ENCODE results near the gene TMEM179. TPM values are rescaled to one million over a fixed set of nuclear protein-coding genes. Genes with fewer than 3 reads are reported as not detected.

Gene TMEM179
- total RNA-seq, 1 experiment from 2014 or later: 3.4 TPM

GRCh38 chr14:104578321-104578720 is 26.3 kb downstream of the TMEM179 start:
- no TSS peak for BruUV-seq (replicated peaks)
- no peak overlapping the region for H3K27ac ChIP-seq (ENCODE audit: low read length)
- H3K27me3 ChIP-seq (ENCODE audit: control insufficient read depth, insufficient read depth, low read length): no peaks in the 10 kb centered on the region
- H3K36me3 ChIP-seq (ENCODE audit: control insufficient read depth, insufficient read depth, low read length): no peaks in the 10 kb centered on the region
- H3K4me3 ChIP-seq (ENCODE audit: low read depth in 2 of 2, low read length in 2 of 2): no peak overlapping the region
- H3K9me3 ChIP-seq (ENCODE audit: control insufficient read depth, insufficient read depth, low read depth, low read length): no peaks in the 10 kb centered on the region
- DNase-seq (ENCODE audit: low read depth, low spot score) (no peak), ATAC-seq (no peak)
- intact Hi-C loops (cut with micrococcal nuclease; ENCODE audit: unreplicated experiment) (no loop called here), in situ Hi-C loops (cut with HindIII; ENCODE audit: low pct_unique_long_range_greater_than_20kb, low sequenced_read_pairs) (no loop called here)
- ChIA-PET POLR2A (no interaction called here), CTCF (no interaction called here)
- TF ChIP-seq SIN3A (IDR thresholded peaks at IDR 0.05; ENCODE audit: borderline replicate concordance, insufficient read depth, low read depth, low read length): no peak
- TF ChIP-seq CTCF (IDR thresholded peaks at IDR 0.05): no peak
- TF ChIP-seq, protein P1, sequence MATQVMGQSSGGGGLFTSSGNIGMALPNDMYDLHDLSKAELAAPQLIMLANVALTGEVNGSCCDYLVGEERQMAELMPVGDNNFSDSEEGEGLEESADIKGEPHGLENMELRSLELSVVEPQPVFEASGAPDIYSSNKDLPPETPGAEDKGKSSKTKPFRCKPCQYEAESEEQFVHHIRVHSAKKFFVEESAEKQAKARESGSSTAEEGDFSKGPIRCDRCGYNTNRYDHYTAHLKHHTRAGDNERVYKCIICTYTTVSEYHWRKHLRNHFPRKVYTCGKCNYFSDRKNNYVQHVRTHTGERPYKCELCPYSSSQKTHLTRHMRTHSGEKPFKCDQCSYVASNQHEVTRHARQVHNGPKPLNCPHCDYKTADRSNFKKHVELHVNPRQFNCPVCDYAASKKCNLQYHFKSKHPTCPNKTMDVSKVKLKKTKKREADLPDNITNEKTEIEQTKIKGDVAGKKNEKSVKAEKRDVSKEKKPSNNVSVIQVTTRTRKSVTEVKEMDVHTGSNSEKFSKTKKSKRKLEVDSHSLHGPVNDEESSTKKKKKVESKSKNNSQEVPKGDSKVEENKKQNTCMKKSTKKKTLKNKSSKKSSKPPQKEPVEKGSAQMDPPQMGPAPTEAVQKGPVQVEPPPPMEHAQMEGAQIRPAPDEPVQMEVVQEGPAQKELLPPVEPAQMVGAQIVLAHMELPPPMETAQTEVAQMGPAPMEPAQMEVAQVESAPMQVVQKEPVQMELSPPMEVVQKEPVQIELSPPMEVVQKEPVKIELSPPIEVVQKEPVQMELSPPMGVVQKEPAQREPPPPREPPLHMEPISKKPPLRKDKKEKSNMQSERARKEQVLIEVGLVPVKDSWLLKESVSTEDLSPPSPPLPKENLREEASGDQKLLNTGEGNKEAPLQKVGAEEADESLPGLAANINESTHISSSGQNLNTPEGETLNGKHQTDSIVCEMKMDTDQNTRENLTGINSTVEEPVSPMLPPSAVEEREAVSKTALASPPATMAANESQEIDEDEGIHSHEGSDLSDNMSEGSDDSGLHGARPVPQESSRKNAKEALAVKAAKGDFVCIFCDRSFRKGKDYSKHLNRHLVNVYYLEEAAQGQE (IDR thresholded peaks at IDR 0.05; ENCODE audit: insufficient read depth in 1 of 2, low read depth in 2 of 2, low read length in 1 of 2): no peak
- no peak for TF ChIP-seq POLR2AphosphoS5 (IDR thresholded peaks at IDR 0.05; ENCODE audit: low read depth, low read length)
- TF ChIP-seq TCF7L2 (IDR thresholded peaks at IDR 0.05; ENCODE audit: low read depth, low read length): no peak
- H3K4me1 ChIP-seq (ENCODE audit: control insufficient read depth, insufficient read depth, low read length): no peaks in the 10 kb centered on the region

- Histone ChIP-seq H3K27ac (ENCODE audit: low read length) (no peak overlapping the region), H3K4me3 (ENCODE audit: low read depth in 2 of 2, low read length in 2 of 2) (no peak overlapping the region), H3K36me3 (ENCODE audit: control insufficient read depth, insufficient read depth, low read length) (no peaks in the 10 kb centered on the region), H3K27me3 (ENCODE audit: control insufficient read depth, insufficient read depth, low read length) (no peaks in the 10 kb centered on the region), H3K9me3 (ENCODE audit: control insufficient read depth, insufficient read depth, low read depth, low read length) (no peaks in the 10 kb centered on the region), H3K4me1 (ENCODE audit: control insufficient read depth, insufficient read depth, low read length) (no peaks in the 10 kb centered on the region)
- ChIA-PET POLR2A (no interaction called here), CTCF (interaction anchor here (1.5 kb wide), 1 partner anchor 15 kb away, joined by 9 read pairs; no protein-coding TSS in a partner anchor)
- TF ChIP-seq SIN3A (IDR thresholded peaks at IDR 0.05; ENCODE audit: borderline replicate concordance, insufficient read depth, low read depth, low read length) (no peak), POLR2AphosphoS5 (IDR thresholded peaks at IDR 0.05; ENCODE audit: low read depth, low read length) (no peak), TCF7L2 (IDR thresholded peaks at IDR 0.05; ENCODE audit: low read depth, low read length) (no peak)
- in situ Hi-C loops (cut with HindIII; ENCODE audit: low pct_unique_long_range_greater_than_20kb, low sequenced_read_pairs): no loop called here
- BruUV-seq (replicated peaks): no TSS peak
- no peak for DNase-seq (ENCODE audit: low read depth, low spot score)
- intact Hi-C loops (cut with micrococcal nuclease; ENCODE audit: unreplicated experiment): no loop called here
- no peak for ATAC-seq
Measured at GRCh38 chr14:104577847-104578301, 26.7 kb downstream of the TMEM179 start.

GRCh38 chr14:104577426-104577825 is 27.1 kb downstream of the TMEM179 start:
- in situ Hi-C loops (cut with HindIII; ENCODE audit: low pct_unique_long_range_greater_than_20kb, low sequenced_read_pairs) (no loop called here), intact Hi-C loops (cut with micrococcal nuclease; ENCODE audit: unreplicated experiment) (no loop called here)
- ChIA-PET POLR2A (no interaction called here), CTCF (interaction anchor here (0.6 to 1.5 kb wide), 3 partner anchors 16 to 251 kb away, joined by 5 to 9 read pairs (median 7); no protein-coding TSS in a partner anchor)
- Histone ChIP-seq H3K4me3 (ENCODE audit: low read depth in 2 of 2, low read length in 2 of 2) (no peak overlapping the region), H3K27me3 (ENCODE audit: control insufficient read depth, insufficient read depth, low read length) (no peaks in the 10 kb centered on the region), H3K4me1 (ENCODE audit: control insufficient read depth, insufficient read depth, low read length) (no peaks in the 10 kb centered on the region), H3K27ac (ENCODE audit: low read length) (no peak overlapping the region), H3K9me3 (ENCODE audit: control insufficient read depth, insufficient read depth, low read depth, low read length) (no peaks in the 10 kb centered on the region), H3K36me3 (ENCODE audit: control insufficient read depth, insufficient read depth, low read length) (no peaks in the 10 kb centered on the region)
- TF ChIP-seq CTCF (IDR thresholded peaks at IDR 0.05): no peak
- TF ChIP-seq, protein P1 (IDR thresholded peaks at IDR 0.05; ENCODE audit: insufficient read depth in 1 of 2, low read depth in 2 of 2, low read length in 1 of 2): no peak
- DNase-seq (ENCODE audit: low read depth, low spot score) (no peak), ATAC-seq (no peak)
- no TSS peak for BruUV-seq (replicated peaks)
